ENCODE measurements around the gene EIF4A3.

Gene EIF4A3

DNA sequence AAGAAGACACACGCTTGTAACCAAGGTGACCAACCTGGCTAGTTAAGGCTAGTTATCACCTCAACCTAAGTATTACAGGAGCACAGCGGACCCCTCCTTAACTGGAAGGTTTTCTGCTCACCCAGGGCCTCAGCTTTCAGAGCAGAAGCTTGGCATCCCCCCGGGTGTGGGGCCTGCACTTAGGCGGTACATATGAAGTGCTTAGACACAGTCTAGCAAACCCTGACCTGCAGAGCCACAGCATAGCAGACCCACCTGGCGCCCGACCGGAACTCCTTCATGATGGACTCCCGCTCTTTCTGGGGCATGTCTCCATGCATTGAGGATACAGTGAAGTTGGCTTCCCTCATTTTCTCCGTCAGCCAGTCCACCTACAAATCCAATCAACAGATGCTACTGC lies 9.8 kb downstream of the EIF4A3 start:
- DNase-seq (ENCODE audit: low read depth) = no peak

DNA sequence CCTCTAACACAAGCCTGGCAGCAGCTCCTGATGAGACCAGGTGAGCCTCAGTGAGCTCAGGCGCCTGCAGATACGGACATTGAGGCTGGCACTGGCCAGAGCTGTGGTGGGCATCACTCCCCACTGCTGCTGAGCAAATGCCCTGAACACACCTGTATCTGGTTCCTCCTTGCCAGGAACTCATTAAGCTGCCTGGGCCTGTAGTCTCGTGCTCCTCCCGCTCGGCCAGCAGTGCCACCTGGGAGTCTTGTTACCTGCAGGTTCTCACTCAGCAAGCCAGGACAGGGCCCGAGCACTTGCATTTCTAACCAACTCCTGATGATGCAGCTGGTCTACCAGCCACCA lies 13.3 kb downstream of the EIF4A3 start:
- no peak for DNase-seq (ENCODE audit: low read depth)

DNA sequence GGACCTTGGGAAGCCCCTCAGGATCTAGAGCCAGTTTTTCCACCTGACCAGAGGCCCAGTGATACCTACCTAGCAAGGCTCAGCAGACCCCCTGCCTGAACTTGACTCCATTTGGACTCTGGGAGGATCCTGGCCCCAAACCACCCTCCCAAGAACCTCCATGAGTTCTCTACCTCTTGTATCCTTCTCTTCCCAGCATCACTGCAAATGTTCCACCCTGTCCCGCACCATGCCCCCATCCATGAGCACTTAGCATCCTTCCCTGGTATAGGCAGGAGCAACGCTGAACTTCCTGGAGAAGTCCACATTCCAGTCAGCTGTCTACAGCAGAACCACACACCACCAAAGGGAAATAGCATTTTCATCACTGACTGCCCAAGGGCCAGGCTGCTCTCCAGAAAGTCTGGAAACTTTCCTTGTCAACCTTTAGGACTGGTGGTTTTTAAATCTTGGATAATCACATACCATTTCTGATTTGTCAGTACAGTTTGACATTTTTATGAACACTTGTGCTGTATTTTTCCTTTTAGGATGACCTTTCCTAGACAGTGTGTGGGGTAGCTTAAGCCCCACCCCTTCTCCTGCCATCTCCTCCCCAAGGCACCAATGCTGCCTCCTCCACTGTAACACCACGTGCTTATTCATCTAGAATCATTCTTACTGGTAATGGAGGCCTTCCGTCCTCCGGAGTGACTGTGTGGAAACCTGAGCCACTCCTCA lies 13.9 kb downstream of the EIF4A3 start:
- DNase-seq (ENCODE audit: low read depth) = no peak

DNA sequence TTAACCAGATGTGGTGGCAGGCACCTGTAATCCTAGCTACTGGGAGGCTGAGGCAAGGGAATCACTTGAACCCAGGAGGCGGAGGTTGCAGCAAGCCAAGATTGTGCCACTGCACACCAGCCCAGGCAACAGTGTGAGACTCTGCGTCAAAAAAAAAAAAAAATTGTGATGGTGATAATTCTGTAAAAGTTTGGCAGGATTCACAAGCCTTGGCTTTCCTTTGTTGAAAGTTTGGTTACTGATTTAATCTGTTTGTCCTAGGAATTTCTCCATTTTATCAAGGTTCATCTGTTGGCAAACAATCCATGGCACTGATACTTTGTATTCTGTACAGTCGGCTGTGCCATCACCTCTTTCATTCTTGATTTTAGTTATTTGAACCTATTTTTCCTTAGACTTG lies 15.9 kb downstream of the EIF4A3 start:
- DNase-seq (ENCODE audit: low read depth) = no peak

DNA sequence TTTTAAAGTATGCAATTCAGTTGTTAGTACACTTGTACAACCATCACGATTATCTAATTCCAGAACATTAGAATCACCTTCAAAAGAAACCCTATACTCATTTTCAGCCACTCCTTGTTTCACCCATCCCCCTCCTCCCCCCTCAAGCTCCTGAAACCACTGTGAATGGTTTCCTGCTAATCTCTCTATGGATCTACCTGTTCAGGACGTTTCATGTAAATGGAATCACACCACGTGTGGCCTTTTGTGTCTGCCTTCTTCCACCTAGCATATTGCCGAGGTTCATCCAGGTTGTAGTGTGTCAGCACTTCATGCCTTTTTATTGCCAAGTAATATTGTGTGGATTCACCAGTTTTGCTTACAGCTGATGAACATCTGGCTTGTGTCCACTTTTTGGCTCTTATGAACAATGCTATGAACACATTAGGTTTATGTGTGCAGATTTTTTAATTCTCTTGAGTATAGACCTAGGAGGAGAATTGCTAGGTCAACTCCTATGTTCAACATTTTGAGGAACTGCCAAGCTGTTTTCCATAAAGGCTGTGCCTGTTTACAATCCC lies 17.8 kb downstream of the EIF4A3 start:
- no peak for DNase-seq (ENCODE audit: low read depth)

DNA sequence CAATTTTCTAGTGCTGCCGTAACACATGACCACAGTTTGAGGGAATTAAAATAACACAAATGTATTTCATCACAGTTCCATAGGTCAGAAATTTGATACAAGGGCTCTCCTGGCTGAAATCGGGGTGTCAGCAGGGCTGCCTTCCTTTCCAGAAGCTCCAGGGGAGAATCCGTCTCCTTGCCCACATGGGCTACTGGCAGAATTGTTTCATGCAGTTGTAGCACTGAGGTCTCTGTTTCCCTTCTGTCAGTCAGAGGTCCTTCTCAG lies 20.5 kb downstream of the EIF4A3 start:
- DNase-seq (ENCODE audit: low read depth) = no peak

DNA sequence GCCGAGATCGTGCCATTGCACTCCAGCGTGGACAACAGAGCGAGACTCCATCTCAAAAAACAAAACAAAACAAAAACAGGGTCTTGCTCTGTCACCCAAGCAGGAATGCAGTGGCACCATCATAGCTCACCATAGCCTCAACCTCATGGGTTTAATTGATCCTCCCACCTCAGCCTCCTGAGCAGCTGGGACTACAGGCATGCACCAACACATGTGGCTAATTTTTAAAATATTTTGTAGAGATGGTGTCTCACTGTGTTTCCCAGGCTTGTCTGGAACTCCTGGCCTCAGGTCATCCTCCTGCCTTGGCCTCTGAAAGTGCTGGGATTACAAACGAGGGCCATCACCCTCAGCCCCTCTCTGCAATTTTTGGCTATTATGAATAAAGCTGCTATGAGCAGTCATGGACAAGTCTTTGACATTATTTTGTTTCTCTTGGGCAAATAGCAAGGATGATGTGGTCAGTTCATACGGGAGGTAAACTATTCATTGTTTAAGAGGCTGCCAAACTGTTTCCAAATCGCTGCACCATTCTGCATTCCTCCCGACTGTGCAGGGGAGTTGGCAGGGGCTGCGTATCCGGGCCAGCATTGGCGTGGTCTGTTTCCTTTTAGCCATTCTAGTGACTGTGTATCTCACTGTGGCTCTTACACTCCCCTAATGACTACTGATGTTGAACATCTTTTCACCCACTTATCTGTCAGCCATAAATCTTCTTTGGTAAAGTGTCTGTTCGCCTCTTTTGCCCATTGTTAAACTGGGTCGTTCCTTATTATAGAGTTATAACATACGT lies 21.1 kb downstream of the EIF4A3 start:
- no peak for DNase-seq (ENCODE audit: low read depth)

DNA sequence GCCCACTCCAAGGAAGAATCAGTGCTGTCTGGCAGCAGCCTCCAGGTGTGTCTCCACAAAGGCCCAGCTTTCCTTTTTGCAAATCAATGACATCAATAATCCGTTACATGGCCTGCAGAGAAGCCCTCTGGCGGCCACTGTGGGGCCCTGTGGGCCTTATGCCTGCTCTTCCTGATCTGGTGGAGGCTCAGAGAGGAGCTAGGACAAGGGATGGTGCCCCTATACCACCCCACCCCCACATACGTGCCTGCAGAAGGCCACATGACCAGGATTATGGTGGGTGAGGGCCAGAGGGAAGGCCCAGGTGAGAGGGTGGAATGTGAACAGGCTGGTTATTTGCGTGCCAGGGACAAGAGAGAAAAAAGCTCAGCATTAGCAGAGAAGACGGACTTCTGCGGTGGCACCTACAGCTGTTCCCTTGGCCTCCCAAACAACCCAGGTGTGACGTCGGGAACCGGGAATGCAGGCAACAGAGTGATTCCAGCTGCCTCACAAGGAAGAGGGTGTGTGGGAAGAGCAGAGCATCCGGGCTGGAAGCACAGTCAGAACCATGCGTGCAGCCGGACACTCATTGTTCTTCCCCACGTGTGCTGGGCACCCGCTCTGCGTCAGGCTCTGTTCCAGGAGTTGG lies 22.5 kb downstream of the EIF4A3 start:
- no peak for DNase-seq (ENCODE audit: low read depth)

DNA sequence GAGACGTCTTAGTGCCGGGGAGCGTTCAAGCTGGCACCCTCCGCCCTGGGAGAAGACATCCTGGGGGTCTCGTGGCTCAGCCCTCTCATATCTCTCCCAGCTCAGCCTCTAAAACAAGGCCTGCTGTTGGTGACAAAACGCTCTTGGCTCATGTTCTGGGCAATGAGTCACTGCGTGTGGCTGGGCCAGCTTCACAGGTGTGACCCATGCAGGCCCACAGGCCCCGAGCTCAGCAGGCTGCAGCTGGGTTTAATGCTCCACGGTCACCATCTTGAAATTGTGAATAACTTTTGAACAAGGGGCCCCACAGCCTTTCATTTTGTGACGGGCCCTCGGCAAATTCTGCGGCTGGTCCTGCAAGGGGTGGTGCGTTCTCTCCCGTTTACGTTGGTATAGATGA lies 23.1 kb downstream of the EIF4A3 start:
- DNase-seq (ENCODE audit: low read depth) = no peak

DNA sequence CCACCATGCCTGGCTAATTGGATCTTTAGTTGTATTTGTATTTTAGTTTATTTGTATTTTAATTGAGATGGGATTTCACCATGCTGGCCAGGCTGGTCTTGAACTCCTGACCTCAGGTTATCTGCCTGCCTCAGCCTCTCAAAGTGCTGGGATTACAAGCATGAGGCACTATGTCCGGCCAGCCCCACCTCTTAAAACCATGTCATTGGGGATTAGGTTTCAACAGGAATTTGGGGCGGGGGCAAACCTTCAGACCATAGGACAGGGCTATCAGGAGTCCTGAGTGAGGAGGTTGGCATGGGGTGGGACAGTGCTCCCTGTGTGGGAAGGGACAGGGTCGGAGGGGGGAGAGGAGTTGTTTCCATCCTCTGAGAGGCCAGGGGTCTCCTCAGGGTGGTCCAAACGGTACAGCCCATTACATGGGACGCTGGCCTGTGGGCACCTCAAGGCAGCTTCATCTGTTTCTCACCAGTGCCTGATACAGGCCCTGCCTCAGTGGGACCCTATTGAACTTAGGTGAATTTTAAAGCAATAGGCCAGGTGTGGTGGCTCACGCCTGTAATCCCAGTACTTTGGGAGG lies 23.9 kb downstream of the EIF4A3 start:
- DNase-seq (ENCODE audit: low read depth) = no peak

DNA sequence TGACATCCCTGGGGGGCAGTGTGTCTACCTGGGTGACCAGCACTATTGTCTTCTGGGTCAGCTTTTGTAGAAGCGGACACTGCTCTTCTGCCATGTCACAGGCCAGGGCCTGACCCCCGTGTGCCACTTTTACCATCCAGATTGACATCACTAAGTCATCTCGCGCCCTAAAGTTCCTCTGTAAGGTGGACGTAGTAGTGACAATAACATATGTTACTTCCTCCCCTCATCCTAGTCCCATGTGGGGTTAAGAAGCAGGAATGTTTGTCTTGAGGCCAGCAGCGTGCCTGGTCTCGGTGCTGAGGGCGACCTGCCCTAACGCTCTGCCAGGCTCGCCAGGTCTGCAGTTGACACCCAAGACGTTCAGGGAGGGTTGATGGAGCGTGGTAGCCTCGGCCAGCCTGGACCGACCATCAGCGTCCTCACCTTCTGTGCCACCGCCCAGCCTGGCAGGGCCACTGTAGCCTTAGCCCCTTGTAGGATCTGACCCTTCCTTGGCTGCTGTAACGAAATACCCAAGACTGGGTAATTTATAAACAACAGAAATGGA lies 24.8 kb downstream of the EIF4A3 start:
- no peak for DNase-seq (ENCODE audit: low read depth)

DNA sequence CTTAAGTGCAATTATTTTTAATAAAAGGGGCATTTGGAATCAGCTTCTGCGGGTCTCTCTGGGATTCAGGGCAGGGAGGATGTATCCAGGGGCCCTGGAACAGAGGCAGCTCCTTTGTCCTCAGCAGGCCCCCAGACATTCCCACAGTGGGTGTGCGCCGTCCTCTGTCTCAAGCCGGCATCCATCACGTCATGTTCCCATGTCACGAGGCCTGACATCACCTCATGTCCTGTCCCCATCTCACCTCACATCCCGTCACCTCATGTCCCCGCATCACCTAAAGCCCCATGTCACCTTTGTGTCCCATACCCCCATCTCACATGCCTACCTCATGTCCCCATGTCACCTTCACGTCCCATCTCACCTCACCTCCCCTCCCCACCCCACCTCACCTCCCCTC lies 27.1 kb downstream of the EIF4A3 start:
- no peak for DNase-seq (ENCODE audit: low read depth)

DNA sequence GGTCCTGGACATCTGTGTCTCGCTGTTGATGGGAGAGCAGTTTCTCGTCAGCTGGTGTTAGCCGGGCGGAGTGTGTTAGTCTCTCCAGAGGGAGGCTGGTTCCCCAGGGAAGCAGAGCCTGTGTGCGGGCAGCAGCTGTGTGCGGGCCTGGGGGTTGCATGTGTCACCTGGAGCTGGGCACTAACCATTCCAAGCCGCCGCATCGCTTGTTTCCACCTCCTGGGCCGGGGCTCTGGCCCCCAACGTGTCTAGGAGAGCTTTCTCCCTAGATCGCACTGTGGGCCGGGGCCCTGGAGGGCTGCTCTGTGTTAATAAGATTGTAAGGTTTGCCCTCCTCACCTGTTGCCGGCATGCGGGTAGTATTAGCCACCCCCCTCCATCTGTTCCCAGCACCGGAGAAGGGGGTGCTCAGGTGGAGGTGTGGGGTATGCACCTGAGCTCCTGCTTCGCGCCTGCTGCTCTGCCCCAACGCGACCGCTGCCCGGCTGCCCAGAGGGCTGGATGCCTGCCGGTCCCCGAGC lies 27.6 kb downstream of the EIF4A3 start:
- DNase-seq (ENCODE audit: low read depth) = no peak

DNA sequence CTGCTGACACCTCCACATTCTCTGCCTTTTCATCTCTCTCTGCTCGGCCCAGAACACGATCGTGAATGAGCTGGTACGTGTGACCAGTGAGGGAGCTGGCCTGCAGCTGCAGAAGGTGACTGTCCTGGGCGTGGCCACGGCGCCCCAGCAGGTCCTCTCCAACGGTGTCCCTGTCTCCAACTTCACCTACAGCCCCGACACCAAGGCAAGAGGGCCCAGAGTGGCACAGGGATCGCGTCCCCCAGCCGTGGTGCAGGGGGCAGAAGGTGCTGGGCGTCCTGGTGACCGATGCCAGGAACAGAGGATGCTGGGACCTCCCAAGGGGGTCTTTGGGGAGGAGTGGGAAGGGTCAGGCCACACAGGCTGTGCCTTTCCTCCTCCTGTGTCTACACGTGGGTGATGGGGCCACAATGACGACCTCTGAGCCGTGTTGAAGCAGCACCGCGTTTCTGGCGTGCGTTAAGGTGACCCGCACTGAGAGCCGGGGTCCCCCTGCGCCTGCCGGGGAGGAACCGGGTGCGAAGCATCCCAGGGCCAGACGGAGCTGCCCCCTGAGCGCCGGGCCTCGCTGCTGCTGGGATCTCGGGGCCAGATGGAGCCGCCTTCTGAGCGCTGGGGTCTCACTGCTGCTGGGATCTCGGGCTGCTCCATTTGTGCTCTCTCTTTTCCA lies 28.2 kb downstream of the EIF4A3 start:
- no peak for DNase-seq (ENCODE audit: low read depth)

DNA sequence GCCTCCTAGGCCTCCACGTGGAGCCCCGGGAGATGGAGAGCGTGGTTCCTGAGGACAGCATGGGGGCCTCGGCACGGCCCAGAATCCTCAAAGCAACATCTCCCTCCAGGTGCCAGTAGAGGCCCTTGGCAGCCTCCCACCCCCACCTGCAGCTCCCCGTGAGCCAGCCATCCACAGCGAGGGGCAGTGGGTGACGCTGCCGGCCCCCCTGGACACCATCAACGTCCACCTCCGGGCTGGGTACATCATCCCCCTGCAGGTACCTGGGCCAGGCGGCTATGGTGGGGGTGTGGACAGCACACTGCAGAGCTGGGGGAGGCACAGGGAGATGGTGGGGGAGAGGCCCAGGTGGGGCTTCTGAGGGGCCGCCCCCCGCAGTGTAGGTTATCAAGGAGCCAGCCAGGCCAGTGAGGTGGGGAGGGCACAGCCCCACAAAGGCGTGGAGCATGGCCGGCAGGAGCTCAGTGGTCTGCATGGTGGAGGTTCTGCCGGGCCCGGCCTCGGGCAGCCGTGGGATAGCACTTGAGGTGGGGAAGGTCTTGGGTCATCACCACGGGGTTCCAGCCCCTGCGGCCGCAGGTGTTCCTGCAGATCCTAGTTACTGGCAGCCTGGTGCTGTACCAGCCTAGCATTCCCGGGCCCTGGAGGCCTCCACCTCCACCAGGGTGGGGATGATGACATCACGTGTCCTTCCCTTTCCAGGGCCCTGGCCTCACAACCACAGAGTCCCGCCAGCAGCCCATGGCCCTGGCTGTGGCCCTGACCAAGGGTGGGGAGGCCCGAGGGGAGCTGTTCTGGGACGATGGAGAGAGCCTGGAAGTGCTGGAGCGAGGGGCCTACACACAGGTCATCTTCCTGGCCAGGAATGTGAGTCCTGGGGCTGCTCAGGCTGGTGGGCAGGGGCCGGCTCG lies 29.2 kb downstream of the EIF4A3 start:
- no peak for DNase-seq (ENCODE audit: low read depth)

DNA sequence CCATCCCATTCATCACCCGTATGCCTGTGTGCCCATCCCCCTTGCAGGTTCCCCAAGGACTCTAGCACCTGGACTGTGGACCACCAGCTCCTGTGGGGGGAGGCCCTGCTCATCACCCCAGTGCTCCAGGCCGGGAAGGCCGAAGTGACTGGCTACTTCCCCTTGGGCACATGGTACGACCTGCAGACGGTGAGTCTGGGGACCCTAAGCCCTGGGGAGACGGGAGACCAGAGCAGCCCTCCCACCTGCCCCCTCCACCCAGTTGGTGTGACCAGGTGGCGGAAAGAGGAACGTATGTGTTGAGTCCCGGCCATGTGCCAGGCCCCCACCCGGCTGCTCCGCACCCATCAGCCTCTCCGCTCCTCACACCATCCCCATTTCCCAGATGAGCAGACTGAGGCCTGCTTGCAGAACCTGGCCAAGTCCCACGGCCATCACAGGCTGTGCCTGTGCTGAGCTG lies 30.0 kb downstream of the EIF4A3 start:
- no peak for DNase-seq (ENCODE audit: low read depth)

DNA sequence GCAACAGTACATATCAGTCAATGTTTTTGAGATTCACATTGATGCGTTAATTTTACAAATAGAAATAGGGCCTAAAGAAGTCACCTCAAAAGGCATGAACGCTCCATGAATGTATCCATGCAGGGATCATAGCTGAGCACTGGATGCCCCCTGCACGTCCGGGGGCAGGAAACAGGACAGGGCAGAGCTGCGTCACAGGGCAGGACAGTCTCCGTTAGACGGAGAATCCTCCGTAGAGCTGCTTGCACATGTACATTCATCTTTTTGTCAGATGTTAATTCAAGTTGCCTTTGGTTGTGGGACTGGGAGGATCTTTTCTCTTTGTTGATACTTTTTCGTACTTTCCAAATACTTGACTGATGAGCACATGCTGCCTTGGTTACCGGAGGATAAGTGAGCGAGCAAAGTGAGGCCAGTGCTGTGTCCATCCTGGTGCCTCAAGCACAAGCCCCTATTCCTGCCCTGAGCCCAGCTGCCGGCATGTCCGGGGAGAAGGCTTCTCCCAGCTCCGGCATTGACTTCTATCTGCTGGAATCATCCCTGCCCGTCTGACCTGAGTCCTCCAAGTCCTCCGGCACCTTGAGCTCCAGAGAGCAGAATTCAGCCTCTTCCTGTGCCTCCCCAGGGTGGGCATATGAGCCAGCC lies 30.5 kb downstream of the EIF4A3 start:
- DNase-seq (ENCODE audit: low read depth) = no peak

DNA sequence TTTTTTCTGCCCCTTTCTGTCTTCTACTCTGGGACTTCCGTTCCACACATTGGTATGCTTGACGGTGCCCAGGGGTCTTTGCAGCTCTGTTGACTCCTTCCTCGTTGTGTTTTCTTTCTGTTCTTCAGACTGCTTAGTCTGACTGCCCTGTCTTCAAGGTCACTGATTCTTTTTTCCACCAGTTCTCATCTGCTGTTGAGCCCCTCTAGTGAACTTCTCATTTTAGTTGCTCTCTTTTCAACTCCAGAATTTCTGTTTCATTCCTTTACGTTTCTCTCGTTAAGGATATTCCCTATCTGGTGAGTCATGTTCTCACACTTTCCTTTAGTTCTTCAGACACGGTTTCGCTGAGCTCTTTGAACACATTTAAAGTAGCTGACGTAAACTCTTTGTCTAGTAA lies 31.8 kb downstream of the EIF4A3 start:
- no peak for DNase-seq (ENCODE audit: low read depth)

DNA sequence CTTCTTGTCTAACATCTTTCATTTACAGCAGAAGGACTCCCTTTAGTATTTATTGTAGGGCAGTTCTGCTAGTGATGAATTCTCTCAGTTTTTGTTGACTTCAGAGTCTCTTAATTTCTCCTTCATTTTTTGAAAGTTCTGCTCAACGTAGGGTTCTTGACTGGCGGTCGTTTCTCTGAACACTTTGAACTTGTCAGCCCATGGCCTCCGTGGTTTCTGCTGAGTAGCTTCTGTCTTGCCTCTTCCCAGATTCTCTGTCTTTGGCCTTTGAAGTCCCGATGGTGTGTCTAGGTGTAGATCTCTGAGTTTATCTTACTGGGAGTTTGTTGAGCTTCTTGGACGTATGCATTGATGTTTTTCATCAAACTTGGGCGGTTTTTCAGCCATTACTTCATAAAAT lies 32.2 kb downstream of the EIF4A3 start:
- DNase-seq (ENCODE audit: low read depth) = no peak

DNA sequence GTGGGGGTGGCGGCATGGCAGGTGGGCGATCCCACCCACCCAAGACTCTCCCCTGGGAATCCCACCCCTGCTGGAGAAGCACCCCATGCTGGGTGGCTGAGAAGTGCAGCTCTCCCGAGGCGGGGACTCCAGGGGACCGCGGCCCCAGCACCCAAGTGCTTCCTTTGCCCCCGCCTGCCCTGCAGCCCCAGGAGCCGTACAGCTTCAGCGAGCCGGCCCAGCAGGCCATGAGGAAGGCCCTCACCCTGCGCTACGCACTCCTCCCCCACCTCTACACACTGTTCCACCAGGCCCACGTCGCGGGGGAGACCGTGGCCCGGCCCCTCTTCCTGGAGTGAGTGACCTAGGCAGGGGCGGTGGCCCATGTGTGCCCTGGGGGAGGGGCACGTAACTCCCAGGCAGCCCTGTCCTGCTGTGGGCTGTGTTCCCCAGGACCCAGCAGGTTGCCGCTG lies 33.9 kb downstream of the EIF4A3 start:
- no peak for DNase-seq (ENCODE audit: low read depth)
